ENCODE measurements around the gene LORICRIN. TPM values are rescaled to one million over a fixed set of nuclear protein-coding genes. Genes with fewer than 3 reads are reported as not detected.

LORICRIN gene
- total RNA-seq, 1 donor from 2014 or later: not detected

- TF ChIP-seq, protein P1, sequence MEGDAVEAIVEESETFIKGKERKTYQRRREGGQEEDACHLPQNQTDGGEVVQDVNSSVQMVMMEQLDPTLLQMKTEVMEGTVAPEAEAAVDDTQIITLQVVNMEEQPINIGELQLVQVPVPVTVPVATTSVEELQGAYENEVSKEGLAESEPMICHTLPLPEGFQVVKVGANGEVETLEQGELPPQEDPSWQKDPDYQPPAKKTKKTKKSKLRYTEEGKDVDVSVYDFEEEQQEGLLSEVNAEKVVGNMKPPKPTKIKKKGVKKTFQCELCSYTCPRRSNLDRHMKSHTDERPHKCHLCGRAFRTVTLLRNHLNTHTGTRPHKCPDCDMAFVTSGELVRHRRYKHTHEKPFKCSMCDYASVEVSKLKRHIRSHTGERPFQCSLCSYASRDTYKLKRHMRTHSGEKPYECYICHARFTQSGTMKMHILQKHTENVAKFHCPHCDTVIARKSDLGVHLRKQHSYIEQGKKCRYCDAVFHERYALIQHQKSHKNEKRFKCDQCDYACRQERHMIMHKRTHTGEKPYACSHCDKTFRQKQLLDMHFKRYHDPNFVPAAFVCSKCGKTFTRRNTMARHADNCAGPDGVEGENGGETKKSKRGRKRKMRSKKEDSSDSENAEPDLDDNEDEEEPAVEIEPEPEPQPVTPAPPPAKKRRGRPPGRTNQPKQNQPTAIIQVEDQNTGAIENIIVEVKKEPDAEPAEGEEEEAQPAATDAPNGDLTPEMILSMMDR (IDR thresholded peaks at IDR 0.05): no peak
- Histone ChIP-seq H3K4me1 (no peaks in the 10 kb centered on the region), H3K27me3 (no peaks in the 10 kb centered on the region), H3K36me3 (no peaks in the 10 kb centered on the region), H3K27ac (no peak overlapping the region), H3K4me3 (no peak overlapping the region), H3K9me3 (no peaks in the 10 kb centered on the region)
- intact Hi-C loops (cut with DNase I): no loop called here
- DNase-seq (ENCODE audit: low spot score in 2 of 2): no peak
These were observed 17.3 kb upstream of the LORICRIN start for GRCh38 chr1:153242160-153242559.

DNA sequence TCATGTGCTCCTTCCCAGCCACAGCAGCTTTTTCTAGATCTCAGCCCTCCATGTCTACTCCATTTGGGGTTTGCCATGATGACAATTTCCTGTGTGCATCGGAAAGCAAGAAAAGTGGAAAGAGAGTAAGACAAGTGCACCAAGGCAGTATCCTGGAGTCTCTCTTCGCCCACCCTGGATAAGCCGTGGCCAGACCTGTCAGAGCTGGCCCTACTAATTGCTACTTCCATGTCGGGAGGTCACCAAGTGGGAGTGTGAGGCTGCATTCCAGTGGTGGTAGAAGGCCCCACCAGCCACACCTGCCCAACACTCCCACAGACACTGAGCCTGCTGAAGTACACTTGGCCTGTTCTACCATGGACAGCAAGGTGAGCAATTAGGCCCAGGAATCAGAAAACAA is 14.0 kb upstream of the LORICRIN start:
- Histone ChIP-seq H3K4me3 (no peak overlapping the region), H3K36me3 (no peaks in the 10 kb centered on the region), H3K27ac (no peak overlapping the region), H3K27me3 (no peaks in the 10 kb centered on the region), H3K9me3 (no peaks in the 10 kb centered on the region), H3K4me1 (no peaks in the 10 kb centered on the region)
- intact Hi-C loops (cut with DNase I): no loop called here
- TF ChIP-seq, protein P1 (IDR thresholded peaks at IDR 0.05): no peak
- DNase-seq (ENCODE audit: low spot score in 2 of 2): no peak

- Histone ChIP-seq H3K27ac (no peak overlapping the region), H3K27me3 (no peaks in the 10 kb centered on the region), H3K4me1 (no peaks in the 10 kb centered on the region), H3K9me3 (no peaks in the 10 kb centered on the region), H3K4me3 (no peak overlapping the region), H3K36me3 (no peaks in the 10 kb centered on the region)
- TF ChIP-seq, protein P1 (IDR thresholded peaks at IDR 0.05): no peak
- intact Hi-C loops (cut with DNase I): no loop called here
- DNase-seq (ENCODE audit: low spot score in 2 of 2): no peak
These were observed 13.5 kb upstream of the LORICRIN start for GRCh38 chr1:153246018-153246417.

GRCh38 chr1:153246825-153247224 is 12.7 kb upstream of the LORICRIN start:
- Histone ChIP-seq H3K27ac (no peak overlapping the region), H3K36me3 (no peaks in the 10 kb centered on the region), H3K9me3 (no peaks in the 10 kb centered on the region), H3K27me3 (no peaks in the 10 kb centered on the region), H3K4me1 (no peaks in the 10 kb centered on the region), H3K4me3 (no peak overlapping the region)
- DNase-seq (ENCODE audit: low spot score in 2 of 2): no peak
- TF ChIP-seq, protein P1 (IDR thresholded peaks at IDR 0.05): no peak
- intact Hi-C loops (cut with DNase I): no loop called here

GRCh38 chr1:153248176-153248879 is 11.2 kb upstream of the LORICRIN start:
- H3K36me3 ChIP-seq: no peaks in the 10 kb centered on the region
- intact Hi-C loops (cut with DNase I): no loop called here
- H3K27ac ChIP-seq: no peak overlapping the region
- H3K27me3 ChIP-seq: no peaks in the 10 kb centered on the region
- H3K4me3 ChIP-seq: no peak overlapping the region
- H3K4me1 ChIP-seq: no peaks in the 10 kb centered on the region
- TF ChIP-seq, protein P1 (IDR thresholded peaks at IDR 0.05): no peak
- DNase-seq (ENCODE audit: low spot score in 2 of 2): no peak
- no peaks in the 10 kb centered on the region for H3K9me3 ChIP-seq

GRCh38 chr1:153250166-153250565 is 9.3 kb upstream of the LORICRIN start:
- intact Hi-C loops (cut with DNase I): no loop called here

More at GRCh38 chr1:153250166-153250565, 9.3 kb upstream of the LORICRIN start:
- H3K4me3 ChIP-seq: no peak overlapping the region
- H3K27ac ChIP-seq: no peak overlapping the region
- H3K27me3 ChIP-seq: no peaks in the 10 kb centered on the region
- no peak for DNase-seq (ENCODE audit: low spot score in 2 of 2)
- no peaks in the 10 kb centered on the region for H3K4me1 ChIP-seq
- H3K9me3 ChIP-seq: no peaks in the 10 kb centered on the region
- TF ChIP-seq, protein P1 (IDR thresholded peaks at IDR 0.05): no peak
- H3K36me3 ChIP-seq: no peaks in the 10 kb centered on the region

Measured in ascending aorta (tissue), 2 donors.